KMS-11 (cell line): ENCODE results near the gene SMIM29.

Experiments used
- H2AFZ ChIP-seq: fragments of 200-600 bp; sonication (generic); 2 replicates; pipeline ENCODE4 v1.6.1; 2016; ENCODE audit warnings: antibody characterized with exemption, mixed run types, low read depth
- H3K27ac ChIP-seq: fragments of 200-600 bp; sonication (generic); 2 replicates; pipeline ENCODE4 v1.6.1; 2016; ENCODE audit warnings: mild to moderate bottlenecking, mixed run types
- H3K27me3 ChIP-seq: fragments of 200-600 bp; sonication (generic); 2 replicates; pipeline ENCODE4 v1.6.1; 2017; ENCODE audit warnings: mild to moderate bottlenecking, low read depth, mixed run types, moderate library complexity; ENCODE audit not compliant: insufficient read depth
- H3K36me3 ChIP-seq: fragments of 200-600 bp; sonication (generic); 2 replicates; pipeline ENCODE4 v1.6.1; 2017; ENCODE audit warnings: mild to moderate bottlenecking, mixed run types; ENCODE audit not compliant: insufficient read depth
- H3K4me1 ChIP-seq: fragments of 200-600 bp; sonication (generic); 2 replicates; pipeline ENCODE4 v1.6.1; 2016; ENCODE audit warnings: mild to moderate bottlenecking, low read depth, mixed run types; ENCODE audit not compliant: poor library complexity, severe bottlenecking
- H3K4me2 ChIP-seq: fragments of 200-600 bp; sonication (generic); 2 replicates; pipeline ENCODE4 v1.7.0; 2016; ENCODE audit warnings: mild to moderate bottlenecking, mixed run types
- H3K4me3 ChIP-seq: fragments of 200-600 bp; sonication (generic); IDR thresholded peaks from 2 replicates; pipeline ENCODE4 v1.6.1; 2017; ENCODE audit warnings: low read depth, low read length, mixed read lengths; ENCODE audit not compliant: insufficient read depth
- H3K79me2 ChIP-seq: fragments of 200-600 bp; sonication (generic); 2 replicates; pipeline ENCODE4 v1.6.1; 2016; ENCODE audit warnings: low read depth, mixed run types; ENCODE audit not compliant: insufficient read depth
- H3K9ac ChIP-seq: fragments of 200-600 bp; sonication (generic); 2 replicates; pipeline ENCODE4 v1.6.1; 2016; ENCODE audit warnings: mild to moderate bottlenecking, mixed run types
- H4K20me1 ChIP-seq: fragments of 200-600 bp; sonication (generic); 2 replicates; pipeline ENCODE4 v1.6.1; 2016; ENCODE audit warnings: mild to moderate bottlenecking, mixed run types; ENCODE audit not compliant: insufficient read depth
- CTCF ChIP-seq: fragments of 200-600 bp; sonication (generic); conservative IDR thresholded peaks from 2 replicates; pipeline ENCODE4 v1.6.1; 2017; ENCODE audit warnings: low read depth, mild to moderate bottlenecking, antibody characterized with exemption, low read length, moderate library complexity, mixed read lengths

Gene SMIM29

DNA sequence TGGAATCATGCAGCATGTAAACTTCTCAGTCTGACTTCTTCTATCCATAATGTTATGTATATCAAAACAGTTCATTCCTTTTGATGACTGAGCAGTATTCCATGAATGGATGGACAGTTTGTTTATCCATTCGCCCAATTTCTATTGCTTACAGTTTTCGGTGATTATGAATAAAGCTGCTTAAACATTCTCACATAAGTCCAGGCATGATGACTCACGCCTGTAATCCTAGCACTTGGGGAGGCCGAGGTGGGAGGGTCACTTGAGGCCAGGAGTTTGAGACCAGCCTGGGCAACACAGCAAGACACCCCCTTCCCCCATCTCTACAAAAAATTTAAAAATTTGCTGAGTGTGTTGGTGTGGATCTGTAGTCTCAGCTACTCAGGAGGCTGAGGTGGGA, 35.0 kb downstream of the SMIM29 start:
- no peak for TF ChIP-seq CTCF
- Histone ChIP-seq H3K4me2 (no peak overlapping the region), H3K4me1 (no peaks in the 10 kb centered on the region), H2AFZ (no peak overlapping the region), H3K27me3 (no peaks in the 10 kb centered on the region), H3K9ac (no peak overlapping the region), H3K27ac (no peak overlapping the region), H3K4me3 (no peak overlapping the region), H3K36me3 (no peaks in the 10 kb centered on the region), H3K79me2 (no peaks in the 10 kb centered on the region), H4K20me1 (no peaks in the 10 kb centered on the region)

GRCh38 chr6:34207695-34208443, 40.9 kb downstream of the SMIM29 start:
- Histone ChIP-seq H4K20me1 (no peaks in the 10 kb centered on the region), H3K4me3 (no peak overlapping the region), H3K79me2 (no peaks in the 10 kb centered on the region), H3K36me3 (no peaks in the 10 kb centered on the region), H2AFZ (no peak overlapping the region), H3K4me1 (no peaks in the 10 kb centered on the region), H3K4me2 (no peak overlapping the region), H3K27ac (no peak overlapping the region), H3K9ac (no peak overlapping the region), H3K27me3 (no peaks in the 10 kb centered on the region)
- no peak for TF ChIP-seq CTCF

DNA sequence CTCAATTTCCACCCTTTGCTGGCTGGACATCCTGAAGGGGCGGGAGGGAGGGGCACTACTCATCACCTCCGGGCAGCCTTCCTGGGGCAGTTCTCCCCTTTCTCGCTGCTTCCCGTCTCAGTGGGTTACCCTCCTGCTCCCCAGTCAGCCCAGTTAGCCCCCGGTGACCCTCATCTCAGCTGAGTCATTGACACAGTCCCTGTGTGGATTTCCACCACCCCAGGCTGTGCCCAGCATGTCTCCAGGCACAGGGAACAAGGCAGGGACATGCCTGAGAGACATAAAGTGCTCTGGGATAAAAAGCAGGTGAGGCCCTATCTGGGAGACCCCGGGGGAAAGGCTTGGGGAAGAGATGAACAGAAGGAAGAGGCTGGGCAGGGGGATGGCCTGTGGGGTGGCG, 42.1 kb downstream of the SMIM29 start:
- Histone ChIP-seq H3K4me3 (no peak overlapping the region), H3K27me3 (no peaks in the 10 kb centered on the region), H3K4me2 (no peak overlapping the region), H2AFZ (no peak overlapping the region), H3K4me1 (no peaks in the 10 kb centered on the region), H3K27ac (no peak overlapping the region), H3K9ac (no peak overlapping the region), H3K36me3 (no peaks in the 10 kb centered on the region), H3K79me2 (no peaks in the 10 kb centered on the region), H4K20me1 (no peaks in the 10 kb centered on the region)
- TF ChIP-seq CTCF, result no peak

- no peak overlapping the region for H3K4me2 ChIP-seq
- no peak overlapping the region for H3K4me3 ChIP-seq
- no peaks in the 10 kb centered on the region for H3K36me3 ChIP-seq
- H3K4me1 ChIP-seq, result no peaks in the 10 kb centered on the region
- H4K20me1 ChIP-seq, result no peaks in the 10 kb centered on the region
- H3K79me2 ChIP-seq, result no peaks in the 10 kb centered on the region
- no peaks in the 10 kb centered on the region for H3K27me3 ChIP-seq
- no peak overlapping the region for H2AFZ ChIP-seq
- no peak overlapping the region for H3K27ac ChIP-seq
- H3K9ac ChIP-seq, result no peak overlapping the region
- TF ChIP-seq CTCF, result no peak
Observed at GRCh38 chr6:34205916-34206315, 42.9 kb downstream of the SMIM29 start.
